B cell (primary cell): ENCODE measurements around the gene SRGAP1. TPM values are rescaled to one million over a fixed set of nuclear protein-coding genes. Genes with fewer than 3 reads are reported as not detected.

Experiments used
- ATAC-seq: fragments of 200-7000 bp; cut with Tn5 transposase; one replicate; pipeline ENCODE4 v1.10.0; 2021; ENCODE audit warnings: low read depth, mild to moderate bottlenecking, moderate number of reproducible peaks, moderate library complexity
- CTCF ChIA-PET: fragments of 350-600 bp; sonication (Branson Sonifier 250); formaldehyde crosslinking; loops from one replicate; lab custom pipeline; 2021; ENCODE audit warnings: antibody characterized with exemption, inconsistent platforms; lab: Charles Lee
- POLR2A ChIA-PET: fragments of 350-600 bp; sonication (Branson Sonifier 250); formaldehyde crosslinking; loops from one replicate; lab custom pipeline; 2021; ENCODE audit warnings: antibody characterized with exemption; lab: Charles Lee
- DNase-seq: peaks from one replicate; pipeline ENCODE4 v3.0.0; 2013
- H2AFZ ChIP-seq: 2 replicates; pipeline ENCODE4 v1.6.1; 2012; ENCODE audit warnings: mild to moderate bottlenecking, low read depth, low read length; ENCODE audit not compliant: insufficient read depth, poor library complexity, severe bottlenecking
- H3K27ac ChIP-seq, 2 donors: 1 replicate in 1 of 2; 2 replicates in 1 of 2; pipeline ENCODE4 v1.5.1; 2012 to 2013; ENCODE audit warnings: low read length in 2 of 2, mild to moderate bottlenecking in 2 of 2, moderate library complexity in 1 of 2
- H3K27me3 ChIP-seq, 4 experiments: fragments of 200-600 bp in 1 of 4; sonication (generic) in 1 of 4; replicated peaks in 1 of 4; 1 replicate in 2 of 4; 2 replicates in 2 of 4; pipeline versions ENCODE4 v1.6.1 to v1.7.0; 2013 to 2016; ENCODE audit warnings: low read length in 3 of 4, mild to moderate bottlenecking in 2 of 4, mixed read lengths in 1 of 4, moderate library complexity in 1 of 4; ENCODE audit not compliant: insufficient read depth in 4 of 4, control insufficient read depth in 3 of 4; ENCODE audit errors: control extremely low read depth in 1 of 4
- H3K36me3 ChIP-seq, 2 experiments: replicated peaks in 1 of 2; 1 replicate in 1 of 2; 2 replicates in 1 of 2; pipeline versions ENCODE4 v1.6.1 to v1.7.1; 2013; ENCODE audit warnings: low read length in 1 of 2; ENCODE audit not compliant: insufficient read depth in 2 of 2, control insufficient read depth in 1 of 2; ENCODE audit errors: control extremely low read depth in 1 of 2, extremely low read depth in 1 of 2
- H3K4me1 ChIP-seq, 2 donors: fragments of 200-600 bp in 1 of 2; sonication (generic) in 1 of 2; 1 replicate in 1 of 2; 2 replicates in 1 of 2; pipeline versions ENCODE4 v1.5.1 to v1.6.1; 2013 to 2017; ENCODE audit warnings: low read length in 2 of 2; ENCODE audit not compliant: control insufficient read depth in 2 of 2, insufficient read depth in 2 of 2
- H3K4me2 ChIP-seq: replicated peaks from 2 replicates; pipeline ENCODE3; 2012; ENCODE audit warnings: mild to moderate bottlenecking, low read depth, low read length; ENCODE audit not compliant: poor library complexity, severe bottlenecking
- H3K4me3 ChIP-seq, 5 experiments: fragments of 200-600 bp in 1 of 5; sonication (generic) in 1 of 5; 1 replicate in 3 of 5; 2 replicates in 2 of 5; pipeline versions ENCODE4 v1.5.1 to v1.7.0; 2011 to 2016; ENCODE audit warnings: low read length in 4 of 5, mild to moderate bottlenecking in 4 of 5, low read depth in 2 of 5, control low read depth in 1 of 5, moderate library complexity in 1 of 5; ENCODE audit not compliant: insufficient read depth in 1 of 5; ENCODE audit errors: control extremely low read depth in 1 of 5, extremely low read depth in 1 of 5
- H3K79me2 ChIP-seq: fragments of 200-600 bp; sonication (generic); one replicate; pipeline ENCODE4 v1.6.0; 2016; ENCODE audit warnings: low read length; ENCODE audit not compliant: control insufficient read depth, insufficient read depth
- H3K9ac ChIP-seq: fragments of 200-600 bp; sonication (generic); 2 replicates; pipeline ENCODE4 v1.6.1; 2017; ENCODE audit warnings: mild to moderate bottlenecking, low read length, moderate library complexity
- H3K9me3 ChIP-seq, 3 donors: one replicate each; pipeline versions ENCODE4 v1.6.1 to v1.7.1; 2013; ENCODE audit warnings: low read length in 2 of 3; ENCODE audit not compliant: control insufficient read depth in 2 of 3, insufficient read depth in 1 of 3; ENCODE audit errors: control extremely low read depth in 1 of 3
- H4K20me1 ChIP-seq: 2 replicates; pipeline ENCODE4 v1.6.0; 2012; ENCODE audit warnings: mild to moderate bottlenecking, low read length; ENCODE audit not compliant: insufficient read depth, control insufficient read depth, poor library complexity, severe bottlenecking
- H3K27ac Mint-ChIP-seq: one replicate; pipeline ENCODE4 v1.8.0; 2021; ENCODE audit warnings: mixed read lengths
- H3K27me3 Mint-ChIP-seq: one replicate; pipeline ENCODE4 v1.8.0; 2021; ENCODE audit warnings: mixed read lengths
- H3K4me1 Mint-ChIP-seq: one replicate; pipeline ENCODE4 v1.8.0; 2021; ENCODE audit warnings: mixed read lengths
- H3K4me3 Mint-ChIP-seq: one replicate; pipeline ENCODE4 v1.8.0; 2021; ENCODE audit warnings: mixed read lengths
- H3K9me3 Mint-ChIP-seq: one replicate; pipeline ENCODE4 v1.8.0; 2022; ENCODE audit warnings: mixed read lengths; ENCODE audit not compliant: insufficient read depth
- EZH2 ChIP-seq: IDR thresholded peaks from 2 replicates; pipeline ENCODE4 v1.6.1; 2012; ENCODE audit warnings: borderline replicate concordance, low read depth, mild to moderate bottlenecking, moderate library complexity, low read length; ENCODE audit not compliant: insufficient read depth, poor library complexity, severe bottlenecking
- WGBS: methylation state at CpG from one replicate; pipeline ENCODE4 v1.1.5; 2013; ENCODE audit warnings: missing lambda C conversion rate; ENCODE audit not compliant: insufficient coverage; 5-methylcytosine and 5-hydroxymethylcytosine counted together
- intact Hi-C: fragments of 100-400 bp; cut with micrococcal nuclease; formaldehyde crosslinking; loops from one replicate; pipeline ENCODE4 v1.10.0; 2022
- polyA plus RNA-seq: library from polyadenylated mRNA; depleted of rRNA; stranded (reverse); fragments of >200 nt; gene quantifications from 2 replicates; pipeline ENCODE4 v1.2.3, GENCODE V29; 2012
- total RNA-seq, 2 donors: library from RNA; stranded (reverse); fragments of 120-200 nt in 1 of 2; gene quantifications; 1 replicate in 1 of 2; 2 replicates in 1 of 2; pipeline versions ENCODE4 v1.2.3 to v1.2.4, GENCODE V29; 2013 to 2022
- TF ChIP-seq, protein P1 (sequence below): fragments of 200-600 bp; IDR thresholded peaks from one replicate; pipeline ENCODE4 v1.8.0; 2022; ENCODE audit warnings: antibody characterized with exemption, mild to moderate bottlenecking

Gene SRGAP1
- total and polyA plus RNA-seq, 2 donors (not counting 1 experiment from before 2014, with no cell fraction given), result under 0.01 to 0.22 TPM

- Histone ChIP-seq H3K4me1 (no peaks in the 10 kb centered on the region), H2AFZ (no peak overlapping the region), H4K20me1 (no peaks in the 10 kb centered on the region), H3K79me2 (no peaks in the 10 kb centered on the region), H3K4me2 (no peak overlapping the region), H3K4me3 (no peak overlapping the region), H3K27me3 (no peaks in the 10 kb centered on the region), H3K27ac (no peak overlapping the region), H3K9ac (no peak overlapping the region), H3K9me3 (no peaks in the 10 kb centered on the region), H3K36me3 (peaks cover 10 to 25% of the 10 kb centered on the region in 2 experiments)
- CTCF ChIA-PET, result no interaction called here
- WGBS, result 95% methylated on average over 4 of the region's 6 CpGs
- POLR2A ChIA-PET, result no interaction called here
- intact Hi-C loops, result no loop called here
- no peak for DNase-seq
- TF ChIP-seq, protein P1, sequence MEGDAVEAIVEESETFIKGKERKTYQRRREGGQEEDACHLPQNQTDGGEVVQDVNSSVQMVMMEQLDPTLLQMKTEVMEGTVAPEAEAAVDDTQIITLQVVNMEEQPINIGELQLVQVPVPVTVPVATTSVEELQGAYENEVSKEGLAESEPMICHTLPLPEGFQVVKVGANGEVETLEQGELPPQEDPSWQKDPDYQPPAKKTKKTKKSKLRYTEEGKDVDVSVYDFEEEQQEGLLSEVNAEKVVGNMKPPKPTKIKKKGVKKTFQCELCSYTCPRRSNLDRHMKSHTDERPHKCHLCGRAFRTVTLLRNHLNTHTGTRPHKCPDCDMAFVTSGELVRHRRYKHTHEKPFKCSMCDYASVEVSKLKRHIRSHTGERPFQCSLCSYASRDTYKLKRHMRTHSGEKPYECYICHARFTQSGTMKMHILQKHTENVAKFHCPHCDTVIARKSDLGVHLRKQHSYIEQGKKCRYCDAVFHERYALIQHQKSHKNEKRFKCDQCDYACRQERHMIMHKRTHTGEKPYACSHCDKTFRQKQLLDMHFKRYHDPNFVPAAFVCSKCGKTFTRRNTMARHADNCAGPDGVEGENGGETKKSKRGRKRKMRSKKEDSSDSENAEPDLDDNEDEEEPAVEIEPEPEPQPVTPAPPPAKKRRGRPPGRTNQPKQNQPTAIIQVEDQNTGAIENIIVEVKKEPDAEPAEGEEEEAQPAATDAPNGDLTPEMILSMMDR, result no peak
- TF ChIP-seq EZH2, result no peak
- Mint-ChIP-seq H3K27me3 (no peaks in the 10 kb centered on the region), H3K27ac (no peak overlapping the region), H3K4me3 (no peak overlapping the region), H3K9me3 (no peaks in the 10 kb centered on the region), H3K4me1 (no peaks in the 10 kb centered on the region)
- ATAC-seq, result no peak
These were observed 349.4 kb downstream of the SRGAP1 start for GRCh38 chr12:64193931-64194330.

DNA sequence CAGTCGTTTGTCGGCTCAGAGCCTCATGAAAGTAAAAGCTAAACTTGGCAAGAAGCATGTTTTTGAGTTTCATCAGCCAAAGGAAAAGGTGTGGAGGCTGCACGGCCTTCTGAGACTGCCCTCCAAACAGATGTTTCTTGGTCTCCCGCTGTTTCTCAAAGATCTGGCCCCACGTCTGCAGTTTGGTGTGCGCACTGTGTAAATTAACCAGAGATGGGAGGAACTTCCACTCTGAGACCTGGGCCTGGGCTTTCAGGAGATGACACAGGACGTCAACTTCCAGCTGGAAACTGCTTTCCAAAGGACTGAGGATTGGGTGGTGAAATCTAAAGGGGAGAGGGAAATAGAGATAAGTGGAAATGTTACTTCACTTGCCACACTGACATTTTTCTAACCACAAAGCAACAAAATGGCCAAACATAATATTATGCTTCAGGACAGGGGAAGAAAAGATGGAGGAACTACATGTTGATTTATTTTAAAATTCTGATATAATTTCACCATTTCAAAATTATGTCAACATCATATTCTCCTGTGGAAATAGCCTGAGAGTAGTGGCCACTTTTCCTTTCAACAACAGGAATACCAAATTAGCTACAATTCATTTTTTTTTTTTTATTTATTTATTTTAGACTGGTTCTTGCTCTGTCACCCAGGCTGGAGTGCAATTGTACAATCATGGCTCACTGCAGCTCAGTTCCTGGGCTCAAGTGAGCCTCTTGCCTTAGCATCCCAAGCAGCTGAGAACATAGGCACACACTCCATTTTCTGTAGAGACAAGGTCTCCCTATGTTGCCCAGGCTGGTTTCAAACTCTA, 350.0 kb downstream of the SRGAP1 start:
- no peak overlapping the region for H3K27ac ChIP-seq
- no peak overlapping the region for H3K27ac Mint-ChIP-seq
- CTCF ChIA-PET, result no interaction called here

More for the DNA sequence above, 350.0 kb downstream of the SRGAP1 start:
- Histone ChIP-seq H4K20me1 (no peaks in the 10 kb centered on the region), H2AFZ (no peak overlapping the region), H3K27me3 (no peaks in the 10 kb centered on the region), H3K4me1 (no peaks in the 10 kb centered on the region), H3K4me3 (no peak overlapping the region), H3K9me3 (no peaks in the 10 kb centered on the region), H3K9ac (no peak overlapping the region), H3K4me2 (no peak overlapping the region), H3K36me3 (peaks cover 10 to 25% of the 10 kb centered on the region in 2 experiments), H3K79me2 (no peaks in the 10 kb centered on the region)
- no peak for TF ChIP-seq EZH2
- TF ChIP-seq, protein P1, result no peak
- WGBS, result 87% methylated on average over 6 of the region's 7 CpGs
- no peak overlapping the region for H3K4me3 Mint-ChIP-seq
- intact Hi-C loops, result no loop called here
- no peaks in the 10 kb centered on the region for H3K27me3 Mint-ChIP-seq
- no peaks in the 10 kb centered on the region for H3K4me1 Mint-ChIP-seq
- no peaks in the 10 kb centered on the region for H3K9me3 Mint-ChIP-seq
- POLR2A ChIA-PET, result no interaction called here
- DNase-seq, result no peak
- ATAC-seq, result no peak
